ENCODE results near the gene SCRT2. TPM values are rescaled to one million over a fixed set of nuclear protein-coding genes. Genes with fewer than 3 reads are reported as not detected.

SCRT2 gene
- total RNA-seq, 3 donors from 2014 or later = not detected

GRCh38 chr20:719068-719467 lies 43.5 kb upstream of the SCRT2 start:
- Histone ChIP-seq H3K36me3 (ENCODE audit: low read depth) (no peaks in the 10 kb centered on the region), H3K4me3 (no peak overlapping the region), H3K9me3 (no peaks in the 10 kb centered on the region), H3K4me1 (ENCODE audit: low read depth) (no peaks in the 10 kb centered on the region)
- intact Hi-C loops (cut with DNase I, micrococcal nuclease) = no loop called here
- ATAC-seq (no peak), DNase-seq (no peak)
- no peak for TF ChIP-seq CTCF (IDR thresholded peaks at IDR 0.05)

DNA sequence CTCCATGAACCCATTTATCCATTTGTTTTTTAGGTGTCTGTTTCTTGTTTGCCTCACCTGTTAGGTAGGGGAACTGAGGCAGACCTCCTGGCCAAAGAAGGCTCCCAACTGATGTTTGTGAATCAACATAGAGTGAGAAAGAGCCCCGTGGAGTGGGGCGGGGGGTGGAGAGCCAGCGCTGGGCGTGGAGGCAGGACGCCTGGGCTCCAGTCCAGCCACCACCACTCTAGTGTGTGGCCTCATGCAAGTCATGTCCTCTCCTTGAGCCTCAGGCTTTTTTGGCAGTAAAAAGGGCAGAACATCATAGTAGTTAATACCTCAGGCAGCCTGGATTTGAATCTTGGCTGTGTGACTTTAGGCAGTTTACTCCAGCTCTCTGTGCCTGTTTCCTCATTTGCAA lies 42.2 kb upstream of the SCRT2 start:
- DNase-seq (no peak), ATAC-seq (no peak)
- Histone ChIP-seq H3K4me1 (ENCODE audit: low read depth) (no peaks in the 10 kb centered on the region), H3K4me3 (no peak overlapping the region), H3K36me3 (ENCODE audit: low read depth) (no peaks in the 10 kb centered on the region), H3K9me3 (no peaks in the 10 kb centered on the region)
- intact Hi-C loops (cut with DNase I, micrococcal nuclease) = no loop called here
- no peak for TF ChIP-seq CTCF (IDR thresholded peaks at IDR 0.05)

GRCh38 chr20:717271-717670 lies 41.7 kb upstream of the SCRT2 start:
- ATAC-seq (no peak), DNase-seq (no peak)
- Histone ChIP-seq H3K36me3 (ENCODE audit: low read depth) (no peaks in the 10 kb centered on the region), H3K4me1 (ENCODE audit: low read depth) (no peaks in the 10 kb centered on the region), H3K4me3 (no peak overlapping the region), H3K9me3 (no peaks in the 10 kb centered on the region)
- intact Hi-C loops (cut with DNase I, micrococcal nuclease) = no loop called here
- no peak for TF ChIP-seq CTCF (IDR thresholded peaks at IDR 0.05)

DNA sequence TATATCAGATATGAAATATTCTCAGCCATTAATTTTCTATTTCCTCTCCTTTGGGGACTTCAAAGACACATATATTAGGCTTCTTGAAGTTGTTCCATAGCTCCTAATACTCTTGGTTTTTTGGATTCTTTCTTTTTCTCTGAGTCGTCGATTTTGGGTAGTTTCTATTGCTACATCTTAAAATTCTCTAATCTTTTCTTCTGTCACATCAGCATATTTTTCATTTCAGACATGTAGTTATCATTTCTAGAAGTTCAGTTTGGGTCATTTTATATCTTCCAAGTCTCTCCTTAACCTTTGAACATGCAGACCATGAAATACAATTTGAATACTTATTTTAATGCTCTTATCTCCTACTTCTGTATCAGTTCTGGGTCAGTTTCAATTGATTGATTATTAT lies 38.9 kb upstream of the SCRT2 start:
- Histone ChIP-seq H3K4me3 (no peak overlapping the region), H3K36me3 (ENCODE audit: low read depth) (no peaks in the 10 kb centered on the region), H3K9me3 (no peaks in the 10 kb centered on the region), H3K4me1 (ENCODE audit: low read depth) (no peaks in the 10 kb centered on the region)
- DNase-seq = no peak
- ATAC-seq = no peak
- intact Hi-C loops (cut with DNase I, micrococcal nuclease) = no loop called here
- TF ChIP-seq CTCF (IDR thresholded peaks at IDR 0.05) = no peak

GRCh38 chr20:711576-711975 lies 36.0 kb upstream of the SCRT2 start:
- no peak for ATAC-seq
- no peak for DNase-seq
- Histone ChIP-seq H3K4me1 (ENCODE audit: low read depth) (no peaks in the 10 kb centered on the region), H3K4me3 (no peak overlapping the region), H3K36me3 (ENCODE audit: low read depth) (no peaks in the 10 kb centered on the region), H3K9me3 (no peaks in the 10 kb centered on the region)
- TF ChIP-seq CTCF (IDR thresholded peaks at IDR 0.05) = no peak
- intact Hi-C loops (cut with DNase I, micrococcal nuclease) = no loop called here

- intact Hi-C loops (cut with DNase I, micrococcal nuclease) = no loop called here
- ATAC-seq (no peak), DNase-seq (no peak)
- no peak for TF ChIP-seq CTCF (IDR thresholded peaks at IDR 0.05)
- Histone ChIP-seq H3K36me3 (ENCODE audit: low read depth) (no peaks in the 10 kb centered on the region), H3K4me3 (no peak overlapping the region), H3K9me3 (no peaks in the 10 kb centered on the region), H3K4me1 (ENCODE audit: low read depth) (no peaks in the 10 kb centered on the region)
Observed at GRCh38 chr20:710780-711450, 35.3 kb upstream of the SCRT2 start.
